ENCODE results near the gene LMOD1.
A peak's percentile ranks its signal among the peaks of the same experiment; 100 is the strongest.

Gene LMOD1

DNA sequence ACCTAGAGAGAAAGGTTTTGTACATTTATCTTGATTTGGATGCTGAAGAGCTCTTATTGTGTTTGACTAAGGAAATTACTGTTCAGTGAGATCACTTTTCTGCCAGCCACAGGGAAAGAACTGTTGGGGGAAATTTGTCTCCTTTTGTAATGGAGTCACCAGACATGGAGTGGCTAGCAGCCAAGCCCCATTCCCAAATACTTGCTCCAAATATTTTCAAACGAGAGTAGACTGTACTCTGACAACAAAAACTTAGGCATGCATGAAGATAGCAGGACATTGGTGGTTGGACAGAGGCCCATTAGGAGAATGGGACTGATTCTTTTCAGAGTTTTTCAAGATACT is 96.3 kb downstream of the LMOD1 start:
- Histone ChIP-seq H4K91ac (ENCODE audit: low read length) (no peak overlapping the region), H2BK12ac (ENCODE audit: low read length in 2 of 2) (no peak overlapping the region), H2BK5ac (ENCODE audit: low read depth, low read length, poor library complexity, severe bottlenecking) (no peak overlapping the region), H3K4me1 (ENCODE audit: control insufficient read depth, insufficient read depth, low read depth, low read length) (peaks cover 1% of the 10 kb centered on the region), H3K36me3 (ENCODE audit: control insufficient read depth in 1 of 2, insufficient read depth in 2 of 2, low read depth in 1 of 2, low read length in 2 of 2) (peaks cover 19 to 68% of the 10 kb centered on the region in 2 experiments), H2AK5ac (ENCODE audit: low read length, severe bottlenecking) (no peak overlapping the region), H3K23ac (ENCODE audit: low read length in 2 of 2) (no peak overlapping the region), H3K79me1 (replicated peaks; ENCODE audit: low read length, poor library complexity, severe bottlenecking) (peaks cover 18% of the 10 kb centered on the region), H3K4me3 (ENCODE audit: insufficient read depth in 1 of 2, low read depth in 1 of 2, low read length in 2 of 2) (no peak overlapping the region), H3K4ac (ENCODE audit: low read depth in 1 of 2, low read length in 2 of 2) (no peak overlapping the region), H2AFZ (ENCODE audit: low read depth, low read length) (no peak overlapping the region), H3K4me2 (ENCODE audit: low read length, poor library complexity, severe bottlenecking) (no peak overlapping the region), H3K27ac (ENCODE audit: low read length, poor library complexity, severe bottlenecking) (peak overlapping the region; percentile 86), H4K8ac (ENCODE audit: low read length) (no peak overlapping the region), H2BK120ac (ENCODE audit: low read depth, low read length) (no peak overlapping the region), H3K14ac (ENCODE audit: low read length in 2 of 2) (no peak overlapping the region), H3K9ac (ENCODE audit: low read length) (peak overlapping the region; percentile 13), H3K18ac (ENCODE audit: low read depth in 1 of 2, low read length in 2 of 2) (no peak overlapping the region), H3K9me3 (ENCODE audit: control insufficient read depth, low read length) (no peaks in the 10 kb centered on the region), H3K27me3 (ENCODE audit: control insufficient read depth in 1 of 2, insufficient read depth in 1 of 2, low read length in 2 of 2) (no peaks in the 10 kb centered on the region), H2BK15ac (ENCODE audit: low read depth, poor library complexity, severe bottlenecking) (no peak overlapping the region)
- DNase-seq: peak; percentile 63
- no CpG with 5 or more reads among the region's 1 CpG for WGBS

GRCh38 chr1:201849372-201850052 is 96.8 kb downstream of the LMOD1 start:
- no peak overlapping the region for H3K23ac ChIP-seq (ENCODE audit: low read length in 2 of 2)
- no peak overlapping the region for H3K4me3 ChIP-seq (ENCODE audit: insufficient read depth in 1 of 2, low read depth in 1 of 2, low read length in 2 of 2)
- H2AK5ac ChIP-seq (ENCODE audit: low read length, severe bottlenecking): no peak overlapping the region
- no peak overlapping the region for H2AFZ ChIP-seq (ENCODE audit: low read depth, low read length)
- no peak overlapping the region for H2BK12ac ChIP-seq (ENCODE audit: low read length in 2 of 2)
- peaks cover 18% of the 10 kb centered on the region for H3K79me1 ChIP-seq (replicated peaks; ENCODE audit: low read length, poor library complexity, severe bottlenecking)
- no peak overlapping the region for H3K4me2 ChIP-seq (ENCODE audit: low read length, poor library complexity, severe bottlenecking)
- H3K9me3 ChIP-seq (ENCODE audit: control insufficient read depth, low read length): no peaks in the 10 kb centered on the region
- H3K9ac ChIP-seq (ENCODE audit: low read length): peak overlapping the region; percentile 13
- WGBS: 67% methylated on average over 2 of the region's 2 CpGs
- no peak overlapping the region for H3K4ac ChIP-seq (ENCODE audit: low read depth in 1 of 2, low read length in 2 of 2)
- no peak overlapping the region for H3K14ac ChIP-seq (ENCODE audit: low read length in 2 of 2)
- no peak overlapping the region for H2BK5ac ChIP-seq (ENCODE audit: low read depth, low read length, poor library complexity, severe bottlenecking)
- H2BK15ac ChIP-seq (ENCODE audit: low read depth, poor library complexity, severe bottlenecking): no peak overlapping the region
- DNase-seq: no peak
- H2BK120ac ChIP-seq (ENCODE audit: low read depth, low read length): no peak overlapping the region
- H3K27ac ChIP-seq (ENCODE audit: low read length, poor library complexity, severe bottlenecking): peak overlapping the region; percentile 86
- H4K91ac ChIP-seq (ENCODE audit: low read length): no peak overlapping the region
- no peak overlapping the region for H3K18ac ChIP-seq (ENCODE audit: low read depth in 1 of 2, low read length in 2 of 2)
- peaks cover 1% of the 10 kb centered on the region for H3K4me1 ChIP-seq (ENCODE audit: control insufficient read depth, insufficient read depth, low read depth, low read length)
- peaks cover 17 to 63% of the 10 kb centered on the region in 2 experiments for H3K36me3 ChIP-seq (ENCODE audit: control insufficient read depth in 1 of 2, insufficient read depth in 2 of 2, low read depth in 1 of 2, low read length in 2 of 2)
- no peak overlapping the region for H4K8ac ChIP-seq (ENCODE audit: low read length)
- no peaks in the 10 kb centered on the region for H3K27me3 ChIP-seq (ENCODE audit: control insufficient read depth in 1 of 2, insufficient read depth in 1 of 2, low read length in 2 of 2)

DNA sequence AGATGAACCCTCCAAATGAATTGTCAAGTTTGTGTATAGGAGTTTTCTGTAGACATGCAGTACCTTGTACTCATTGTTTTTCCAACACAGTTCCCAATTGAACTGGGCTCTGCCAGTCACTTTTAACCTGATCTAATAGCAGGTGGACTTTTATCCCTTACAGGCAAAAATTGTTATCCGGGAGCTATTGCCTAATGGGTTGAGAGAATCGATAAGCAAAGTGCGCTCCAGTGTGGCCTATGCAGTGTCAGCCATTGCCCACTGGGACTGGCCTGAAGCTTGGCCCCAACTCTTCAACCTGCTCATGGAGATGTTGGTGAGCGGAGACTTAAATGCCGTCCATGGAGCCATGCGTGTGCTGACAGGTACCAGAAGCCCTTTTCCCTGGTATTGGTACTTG is 98.1 kb downstream of the LMOD1 start:
- H3K23ac ChIP-seq (ENCODE audit: low read length in 2 of 2): no peak overlapping the region
- H2AFZ ChIP-seq (ENCODE audit: low read depth, low read length): no peak overlapping the region
- H3K27ac ChIP-seq (ENCODE audit: low read length, poor library complexity, severe bottlenecking): no peak overlapping the region
- no peak overlapping the region for H2BK120ac ChIP-seq (ENCODE audit: low read depth, low read length)
- H3K14ac ChIP-seq (ENCODE audit: low read length in 2 of 2): no peak overlapping the region
- no peak overlapping the region for H3K4ac ChIP-seq (ENCODE audit: low read depth in 1 of 2, low read length in 2 of 2)
- no peak overlapping the region for H4K8ac ChIP-seq (ENCODE audit: low read length)
- no peak overlapping the region for H3K4me2 ChIP-seq (ENCODE audit: low read length, poor library complexity, severe bottlenecking)
- no peak overlapping the region for H3K9ac ChIP-seq (ENCODE audit: low read length)
- no peaks in the 10 kb centered on the region for H3K9me3 ChIP-seq (ENCODE audit: control insufficient read depth, low read length)
- no peaks in the 10 kb centered on the region for H3K27me3 ChIP-seq (ENCODE audit: control insufficient read depth in 1 of 2, insufficient read depth in 1 of 2, low read length in 2 of 2)
- peaks cover 1% of the 10 kb centered on the region for H3K4me1 ChIP-seq (ENCODE audit: control insufficient read depth, insufficient read depth, low read depth, low read length)
- H2BK12ac ChIP-seq (ENCODE audit: low read length in 2 of 2): no peak overlapping the region
- peaks cover 8 to 50% of the 10 kb centered on the region in 2 experiments for H3K36me3 ChIP-seq (ENCODE audit: control insufficient read depth in 1 of 2, insufficient read depth in 2 of 2, low read depth in 1 of 2, low read length in 2 of 2)
- H3K18ac ChIP-seq (ENCODE audit: low read depth in 1 of 2, low read length in 2 of 2): no peak overlapping the region
- H3K79me1 ChIP-seq (replicated peaks; ENCODE audit: low read length, poor library complexity, severe bottlenecking): peaks cover 16% of the 10 kb centered on the region
- H2BK15ac ChIP-seq (ENCODE audit: low read depth, poor library complexity, severe bottlenecking): no peak overlapping the region
- no peak overlapping the region for H2BK5ac ChIP-seq (ENCODE audit: low read depth, low read length, poor library complexity, severe bottlenecking)
- H3K4me3 ChIP-seq (ENCODE audit: insufficient read depth in 1 of 2, low read depth in 1 of 2, low read length in 2 of 2): no peak overlapping the region
- DNase-seq: no peak
- no peak overlapping the region for H4K91ac ChIP-seq (ENCODE audit: low read length)
- no peak overlapping the region for H2AK5ac ChIP-seq (ENCODE audit: low read length, severe bottlenecking)
- 99% methylated on average over 6 of the region's 6 CpGs for WGBS

DNA sequence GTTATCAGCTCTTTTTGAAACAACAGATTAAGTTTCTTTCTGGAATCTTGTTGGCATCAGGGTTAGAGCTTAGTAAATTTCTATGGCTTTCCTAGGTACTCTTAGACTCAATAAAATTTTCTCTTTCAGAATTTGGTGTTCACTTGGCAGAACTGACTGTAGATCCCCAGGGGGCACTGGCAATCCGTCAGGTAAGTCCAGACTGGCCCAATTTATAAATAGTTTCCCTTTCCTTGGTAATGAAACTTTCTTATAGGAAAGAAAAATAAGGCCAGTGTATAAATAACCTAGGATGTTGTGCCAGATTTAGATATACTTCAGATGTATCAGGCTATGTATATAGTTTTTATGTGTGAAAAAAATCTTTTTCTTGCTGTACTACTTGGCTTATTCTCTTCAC is 99.2 kb downstream of the LMOD1 start:
- Histone ChIP-seq H3K79me1 (replicated peaks; ENCODE audit: low read length, poor library complexity, severe bottlenecking) (peaks cover 19% of the 10 kb centered on the region), H2BK12ac (ENCODE audit: low read length in 2 of 2) (no peak overlapping the region), H3K4me2 (ENCODE audit: low read length, poor library complexity, severe bottlenecking) (no peak overlapping the region), H2BK120ac (ENCODE audit: low read depth, low read length) (no peak overlapping the region), H3K4ac (ENCODE audit: low read depth in 1 of 2, low read length in 2 of 2) (no peak overlapping the region), H4K8ac (ENCODE audit: low read length) (no peak overlapping the region), H3K9ac (ENCODE audit: low read length) (no peak overlapping the region), H3K27me3 (ENCODE audit: control insufficient read depth in 1 of 2, insufficient read depth in 1 of 2, low read length in 2 of 2) (no peaks in the 10 kb centered on the region), H3K14ac (ENCODE audit: low read length in 2 of 2) (no peak overlapping the region), H2BK5ac (ENCODE audit: low read depth, low read length, poor library complexity, severe bottlenecking) (no peak overlapping the region), H2AFZ (ENCODE audit: low read depth, low read length) (no peak overlapping the region), H3K4me3 (ENCODE audit: insufficient read depth in 1 of 2, low read depth in 1 of 2, low read length in 2 of 2) (no peak overlapping the region), H3K9me3 (ENCODE audit: control insufficient read depth, low read length) (no peaks in the 10 kb centered on the region), H3K4me1 (ENCODE audit: control insufficient read depth, insufficient read depth, low read depth, low read length) (peaks cover 1% of the 10 kb centered on the region), H3K27ac (ENCODE audit: low read length, poor library complexity, severe bottlenecking) (no peak overlapping the region), H3K23ac (ENCODE audit: low read length in 2 of 2) (no peak overlapping the region), H4K91ac (ENCODE audit: low read length) (no peak overlapping the region), H3K36me3 (ENCODE audit: control insufficient read depth in 1 of 2, insufficient read depth in 2 of 2, low read depth in 1 of 2, low read length in 2 of 2) (peaks cover 3 to 39% of the 10 kb centered on the region in 2 experiments), H2BK15ac (ENCODE audit: low read depth, poor library complexity, severe bottlenecking) (no peak overlapping the region), H3K18ac (ENCODE audit: low read depth in 1 of 2, low read length in 2 of 2) (no peak overlapping the region), H2AK5ac (ENCODE audit: low read length, severe bottlenecking) (no peak overlapping the region)
- WGBS: 100% methylated on average over 1 of the region's 1 CpG
- no peak for DNase-seq
